ENCODE results near the gene GFI1. TPM values are rescaled to one million over a fixed set of nuclear protein-coding genes. Genes with fewer than 3 reads are reported as not detected.
A peak's percentile ranks its signal among the peaks of the same experiment; 100 is the strongest.

The GFI1 gene
- total and polyA plus RNA-seq, 11 donors, result 0.04 to 0.93 (median 0.16) TPM; not detected in 2

- ATAC-seq (no peak), DNase-seq (no peak)
- Histone ChIP-seq H3K36me3 (no peaks in the 10 kb centered on the region), H3K4me1 (peaks cover 15 to 65% (median 54%) of the 10 kb centered on the region in 12 donors), H3K27ac (no peak overlapping the region), H3K9me3 (no peaks in the 10 kb centered on the region), H3K4me3 (peak overlapping the region in 10 of 12 donors; percentile 1 to 81 (median 56)), H3K27me3 (peaks cover 52 to 84% (median 71%) of the 10 kb centered on the region in 9 donors)
- intact Hi-C loops (cut with DNase I), result loop anchor here in 1 of 10 donors (10.0 kb wide), 1 partner anchor 343 kb away; no protein-coding TSS in a partner anchor
- WGBS, 4 donors, result 17 to 26% (median 18%) methylated on average over 10 to 12 of the region's 12 CpGs
- TF ChIP-seq POLR2A (IDR thresholded peaks at IDR 0.05), result no peak
- TF ChIP-seq, protein P1, sequence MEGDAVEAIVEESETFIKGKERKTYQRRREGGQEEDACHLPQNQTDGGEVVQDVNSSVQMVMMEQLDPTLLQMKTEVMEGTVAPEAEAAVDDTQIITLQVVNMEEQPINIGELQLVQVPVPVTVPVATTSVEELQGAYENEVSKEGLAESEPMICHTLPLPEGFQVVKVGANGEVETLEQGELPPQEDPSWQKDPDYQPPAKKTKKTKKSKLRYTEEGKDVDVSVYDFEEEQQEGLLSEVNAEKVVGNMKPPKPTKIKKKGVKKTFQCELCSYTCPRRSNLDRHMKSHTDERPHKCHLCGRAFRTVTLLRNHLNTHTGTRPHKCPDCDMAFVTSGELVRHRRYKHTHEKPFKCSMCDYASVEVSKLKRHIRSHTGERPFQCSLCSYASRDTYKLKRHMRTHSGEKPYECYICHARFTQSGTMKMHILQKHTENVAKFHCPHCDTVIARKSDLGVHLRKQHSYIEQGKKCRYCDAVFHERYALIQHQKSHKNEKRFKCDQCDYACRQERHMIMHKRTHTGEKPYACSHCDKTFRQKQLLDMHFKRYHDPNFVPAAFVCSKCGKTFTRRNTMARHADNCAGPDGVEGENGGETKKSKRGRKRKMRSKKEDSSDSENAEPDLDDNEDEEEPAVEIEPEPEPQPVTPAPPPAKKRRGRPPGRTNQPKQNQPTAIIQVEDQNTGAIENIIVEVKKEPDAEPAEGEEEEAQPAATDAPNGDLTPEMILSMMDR (IDR thresholded peaks at IDR 0.05), result no peak
These were observed 5.2 kb downstream of the GFI1 start for GRCh38 chr1:92481599-92481925.

DNA sequence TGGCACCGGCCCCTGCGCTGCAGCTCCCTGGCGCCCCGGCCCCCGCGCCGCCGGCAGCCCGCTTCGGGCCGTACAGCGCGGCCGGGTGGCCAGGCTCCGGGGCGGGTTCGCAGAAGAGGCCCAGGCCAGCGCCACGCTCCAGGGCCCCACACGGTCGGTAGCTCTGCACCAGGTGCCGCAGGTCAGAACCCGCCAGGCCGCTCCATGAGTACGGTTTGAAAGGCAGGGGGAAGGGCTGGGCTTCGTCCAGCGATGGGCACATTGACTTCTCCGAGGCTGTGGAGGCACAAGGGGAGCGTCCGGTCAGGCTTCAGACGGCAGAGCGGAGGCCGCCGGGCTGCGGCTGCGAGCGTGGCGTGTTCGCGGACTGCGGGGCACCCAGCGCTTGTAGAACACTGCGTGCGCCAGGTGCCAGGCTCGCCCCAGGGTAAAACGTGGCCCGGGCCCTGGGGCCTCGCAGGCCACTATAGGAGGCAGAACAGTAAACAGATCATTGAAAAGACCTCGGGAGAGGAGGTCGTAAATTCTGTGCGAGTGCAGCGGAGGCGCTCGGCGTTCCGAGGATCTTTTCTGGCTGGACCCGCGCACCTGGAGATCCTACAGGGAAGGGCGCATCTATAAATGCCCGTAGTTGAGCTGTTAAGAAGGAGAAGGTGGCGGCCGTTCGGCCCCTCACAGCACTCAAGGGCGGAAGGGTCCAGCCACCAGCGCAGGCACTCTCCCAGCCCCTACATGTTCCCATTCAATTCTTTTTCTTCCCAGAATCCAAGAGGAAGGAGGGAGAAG, 5.7 kb downstream of the GFI1 start:
- Histone ChIP-seq H3K27me3 (peaks cover 50 to 83% (median 66%) of the 10 kb centered on the region in 9 donors), H3K4me1 (peaks cover 15 to 59% (median 49%) of the 10 kb centered on the region in 12 donors), H3K9me3 (no peaks in the 10 kb centered on the region), H3K27ac (no peak overlapping the region), H3K36me3 (no peaks in the 10 kb centered on the region), H3K4me3 (peak overlapping the region in 9 of 12 donors; percentile 4 to 57 (median 26))
- WGBS, 4 donors, result 12 to 23% (median 16%) methylated on average over 31 to 65 of the region's 65 CpGs
- ATAC-seq, result peak in 2 of 4 donors; percentile 19 to 22
- intact Hi-C loops (cut with DNase I), result loop anchor here in 1 of 10 donors (10.0 kb wide), 1 partner anchor 344 kb away; no protein-coding TSS in a partner anchor
- TF ChIP-seq POLR2A (IDR thresholded peaks at IDR 0.05), result no peak
- TF ChIP-seq, protein P1 (IDR thresholded peaks at IDR 0.05), result no peak
- peak in 1 of 5 donors; percentile 61 for DNase-seq

- H3K4me3 ChIP-seq, result peak overlapping the region in 8 of 12 donors; percentile 4 to 57 (median 28)
- intact Hi-C loops (cut with DNase I), result loop anchor here in 1 of 10 donors (10.0 kb wide), 1 partner anchor 344 kb away; no protein-coding TSS in a partner anchor
- peak in 1 of 4 donors; percentile 5 for ATAC-seq
- peaks cover 12 to 52% (median 42%) of the 10 kb centered on the region in 12 donors for H3K4me1 ChIP-seq
- H3K36me3 ChIP-seq, result no peaks in the 10 kb centered on the region
- DNase-seq, result peak in 1 of 5 donors; percentile 23
- 15 to 62% (median 23%) methylated on average over 8 to 59 of the region's 59 CpGs for WGBS, 4 donors
- no peak overlapping the region for H3K27ac ChIP-seq
- peaks cover 43 to 76% (median 59%) of the 10 kb centered on the region in 9 donors for H3K27me3 ChIP-seq
- no peak for TF ChIP-seq POLR2A (IDR thresholded peaks at IDR 0.05)
- TF ChIP-seq, protein P1 (IDR thresholded peaks at IDR 0.05), result no peak
- no peaks in the 10 kb centered on the region for H3K9me3 ChIP-seq
These were observed 6.4 kb downstream of the GFI1 start for GRCh38 chr1:92480200-92480812.

DNA sequence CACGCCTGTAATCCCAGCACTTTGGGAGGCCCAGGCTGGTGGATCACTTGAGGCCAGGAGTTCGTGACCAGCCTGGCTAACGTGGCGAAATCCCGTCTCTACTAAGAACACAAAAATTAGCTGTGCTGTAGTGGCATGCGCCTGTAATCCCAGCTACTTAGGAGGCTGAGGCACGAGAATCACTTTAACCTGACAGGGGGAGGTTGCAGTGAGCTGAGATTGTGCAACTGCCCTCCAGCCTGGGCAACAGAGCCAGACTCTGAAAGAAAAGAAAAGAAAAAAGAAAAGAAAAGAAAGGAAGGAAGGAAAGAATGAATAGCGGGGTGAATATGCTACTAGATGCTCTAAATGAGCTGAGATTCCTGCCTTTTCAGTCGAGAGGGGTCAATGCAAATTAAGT, 7.1 kb downstream of the GFI1 start:
- no peak overlapping the region for H3K4me3 ChIP-seq
- TF ChIP-seq, protein P1 (IDR thresholded peaks at IDR 0.05), result no peak
- TF ChIP-seq POLR2A (IDR thresholded peaks at IDR 0.05), result no peak
- no peak for DNase-seq
- H3K9me3 ChIP-seq, result no peaks in the 10 kb centered on the region
- WGBS, 4 donors, result 83 to 94% (median 92%) methylated on average over 9 of the region's 9 CpGs
- ATAC-seq, result no peak
- H3K27me3 ChIP-seq, result peaks cover 39 to 69% (median 52%) of the 10 kb centered on the region in 9 donors
- no peaks in the 10 kb centered on the region for H3K36me3 ChIP-seq
- intact Hi-C loops (cut with DNase I), result no loop called here
- peaks cover 12 to 45% (median 35%) of the 10 kb centered on the region in 12 donors for H3K4me1 ChIP-seq
- no peak overlapping the region for H3K27ac ChIP-seq

All from heart left ventricle (tissue), 16 donors.